ENCODE data around the gene TES. TPM values are rescaled to one million over a fixed set of nuclear protein-coding genes. Genes with fewer than 3 reads are reported as not detected.

TES gene
- total RNA-seq, 4 donors from 2014 or later: 77.4 to 119 (median 115) TPM

DNA sequence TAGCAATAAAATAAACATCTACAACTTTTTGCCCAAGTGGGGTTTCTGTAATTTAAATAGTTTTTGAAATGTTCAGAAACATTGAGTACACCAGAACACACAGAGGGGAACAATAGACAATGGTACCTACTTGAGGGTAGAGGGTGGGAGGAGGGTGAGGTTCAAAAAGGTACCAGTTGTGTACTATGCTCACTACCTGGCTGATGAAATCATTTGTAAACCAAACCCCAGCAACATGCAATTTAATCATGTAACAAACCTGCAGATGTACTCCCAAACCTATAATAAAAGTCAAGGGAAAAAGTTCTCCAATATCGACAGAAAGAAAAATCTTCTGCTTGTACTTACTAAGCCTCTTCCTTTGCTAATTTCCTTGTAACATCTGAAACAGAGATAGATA lies 4.2 kb upstream of the TES start:
- H3K36me3 ChIP-seq: no peaks in the 10 kb centered on the region
- H3K9me3 ChIP-seq: no peaks in the 10 kb centered on the region
- H3K27me3 ChIP-seq: no peaks in the 10 kb centered on the region
- TF ChIP-seq, protein P1, sequence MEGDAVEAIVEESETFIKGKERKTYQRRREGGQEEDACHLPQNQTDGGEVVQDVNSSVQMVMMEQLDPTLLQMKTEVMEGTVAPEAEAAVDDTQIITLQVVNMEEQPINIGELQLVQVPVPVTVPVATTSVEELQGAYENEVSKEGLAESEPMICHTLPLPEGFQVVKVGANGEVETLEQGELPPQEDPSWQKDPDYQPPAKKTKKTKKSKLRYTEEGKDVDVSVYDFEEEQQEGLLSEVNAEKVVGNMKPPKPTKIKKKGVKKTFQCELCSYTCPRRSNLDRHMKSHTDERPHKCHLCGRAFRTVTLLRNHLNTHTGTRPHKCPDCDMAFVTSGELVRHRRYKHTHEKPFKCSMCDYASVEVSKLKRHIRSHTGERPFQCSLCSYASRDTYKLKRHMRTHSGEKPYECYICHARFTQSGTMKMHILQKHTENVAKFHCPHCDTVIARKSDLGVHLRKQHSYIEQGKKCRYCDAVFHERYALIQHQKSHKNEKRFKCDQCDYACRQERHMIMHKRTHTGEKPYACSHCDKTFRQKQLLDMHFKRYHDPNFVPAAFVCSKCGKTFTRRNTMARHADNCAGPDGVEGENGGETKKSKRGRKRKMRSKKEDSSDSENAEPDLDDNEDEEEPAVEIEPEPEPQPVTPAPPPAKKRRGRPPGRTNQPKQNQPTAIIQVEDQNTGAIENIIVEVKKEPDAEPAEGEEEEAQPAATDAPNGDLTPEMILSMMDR (IDR thresholded peaks at IDR 0.05): no peak
- TF ChIP-seq EP300 (IDR thresholded peaks at IDR 0.05; ENCODE audit: low read depth) (no peak), POLR2AphosphoS5 (IDR thresholded peaks at IDR 0.05) (no peak), POLR2A (IDR thresholded peaks at IDR 0.05) (no peak)
- H3K4me3 ChIP-seq: no peak overlapping the region
- no peak for DNase-seq
- intact Hi-C loops (cut with DNase I; ENCODE audit: low total_unique reads): no loop called here
- in situ Hi-C loops (cut with MboI; ENCODE audit: low pct_ligation_motif_present in 1 of 4, low pct_unique_long_range_greater_than_20kb in 1 of 4, low sequenced_read_pairs in 3 of 4): no loop called here
- 94 to 95% methylated on average over 1 of the region's 1 CpG for WGBS, 2 donors (ENCODE audit: low coverage in 1 of 2)
- no peak overlapping the region for H3K27ac ChIP-seq
- H3K4me1 ChIP-seq: no peaks in the 10 kb centered on the region

DNA sequence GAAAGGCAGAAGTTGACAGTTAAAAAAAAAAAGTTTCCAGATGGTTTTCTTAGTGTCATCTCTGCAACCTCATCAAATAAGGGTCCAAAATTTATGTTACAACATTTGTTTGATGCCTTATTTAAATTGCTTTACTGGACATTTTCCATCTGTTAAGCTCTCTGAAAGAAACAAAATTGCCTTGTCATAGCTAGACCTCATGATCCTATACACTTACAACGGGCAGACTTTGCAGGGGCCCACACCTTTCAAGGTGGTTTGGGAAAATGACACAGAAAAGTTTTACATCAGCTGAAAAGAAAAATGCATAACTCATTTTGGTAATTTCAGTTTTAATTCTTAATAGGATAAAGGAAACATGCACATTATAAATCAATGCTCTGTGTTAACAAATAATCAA lies 1.4 kb upstream of the TES start:
- TF ChIP-seq POLR2A (IDR thresholded peaks at IDR 0.05) (no peak), POLR2AphosphoS5 (IDR thresholded peaks at IDR 0.05) (no peak)
- Histone ChIP-seq H3K9me3 (no peaks in the 10 kb centered on the region), H3K4me1 (peaks cover 0 to 22% (median 12%) of the 10 kb centered on the region in 4 donors), H3K27me3 (no peaks in the 10 kb centered on the region), H3K4me3 (no peak overlapping the region), H3K36me3 (no peaks in the 10 kb centered on the region), H3K27ac (no peak overlapping the region)
- intact Hi-C loops (cut with DNase I; ENCODE audit: low total_unique reads) (no loop called here), in situ Hi-C loops (cut with MboI; ENCODE audit: low pct_ligation_motif_present in 1 of 4, low pct_unique_long_range_greater_than_20kb in 1 of 4, low sequenced_read_pairs in 3 of 4) (no loop called here)
- DNase-seq: no peak
- 56 to 76% methylated on average over 1 of the region's 1 CpG for WGBS, 2 donors (ENCODE audit: low coverage in 1 of 2)

DNA sequence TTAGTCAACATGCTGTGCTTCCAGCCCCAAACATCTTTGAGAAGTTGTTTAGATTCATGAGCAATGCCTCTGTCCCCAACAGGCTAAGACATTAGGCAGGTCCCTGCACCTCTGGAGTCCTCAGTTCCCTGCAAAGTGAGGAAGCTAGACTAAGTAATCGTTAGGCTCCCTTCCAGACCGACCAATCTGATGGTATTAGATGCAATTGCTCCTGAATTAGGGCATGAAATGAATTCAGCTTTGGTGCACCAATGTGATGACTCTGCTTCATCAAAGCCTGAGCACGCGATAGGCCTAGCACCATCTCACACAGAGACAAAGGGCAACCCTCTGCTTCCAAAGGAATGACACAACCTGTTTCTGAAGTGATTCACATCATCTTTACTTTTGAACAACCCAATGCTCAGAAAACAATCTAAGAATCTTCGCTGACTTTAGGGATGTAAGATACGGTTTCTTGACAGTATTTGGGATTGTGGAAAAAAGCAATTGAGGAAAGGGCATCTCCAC lies 723 bp upstream of the TES start:
- no peaks in the 10 kb centered on the region for H3K36me3 ChIP-seq
- in situ Hi-C loops (cut with MboI; ENCODE audit: low pct_ligation_motif_present in 1 of 4, low pct_unique_long_range_greater_than_20kb in 1 of 4, low sequenced_read_pairs in 3 of 4) (no loop called here), intact Hi-C loops (cut with DNase I; ENCODE audit: low total_unique reads) (no loop called here)
- peaks cover 0 to 28% (median 15%) of the 10 kb centered on the region in 4 donors for H3K4me1 ChIP-seq
- no peak overlapping the region for H3K4me3 ChIP-seq
- WGBS, 2 donors (ENCODE audit: low coverage in 1 of 2): 94 to 100% methylated on average over 1 to 6 of the region's 6 CpGs
- H3K27me3 ChIP-seq: no peaks in the 10 kb centered on the region
- DNase-seq: no peak
- peak overlapping the region; percentile 94 to 98 (median 96) for H3K27ac ChIP-seq
- no peaks in the 10 kb centered on the region for H3K9me3 ChIP-seq
- TF ChIP-seq, protein P1 (IDR thresholded peaks at IDR 0.05): no peak
- no peak for TF ChIP-seq POLR2A (IDR thresholded peaks at IDR 0.05)
- TF ChIP-seq POLR2AphosphoS5 (IDR thresholded peaks at IDR 0.05): no peak
- no peak for TF ChIP-seq EP300 (IDR thresholded peaks at IDR 0.05; ENCODE audit: low read depth)

DNA sequence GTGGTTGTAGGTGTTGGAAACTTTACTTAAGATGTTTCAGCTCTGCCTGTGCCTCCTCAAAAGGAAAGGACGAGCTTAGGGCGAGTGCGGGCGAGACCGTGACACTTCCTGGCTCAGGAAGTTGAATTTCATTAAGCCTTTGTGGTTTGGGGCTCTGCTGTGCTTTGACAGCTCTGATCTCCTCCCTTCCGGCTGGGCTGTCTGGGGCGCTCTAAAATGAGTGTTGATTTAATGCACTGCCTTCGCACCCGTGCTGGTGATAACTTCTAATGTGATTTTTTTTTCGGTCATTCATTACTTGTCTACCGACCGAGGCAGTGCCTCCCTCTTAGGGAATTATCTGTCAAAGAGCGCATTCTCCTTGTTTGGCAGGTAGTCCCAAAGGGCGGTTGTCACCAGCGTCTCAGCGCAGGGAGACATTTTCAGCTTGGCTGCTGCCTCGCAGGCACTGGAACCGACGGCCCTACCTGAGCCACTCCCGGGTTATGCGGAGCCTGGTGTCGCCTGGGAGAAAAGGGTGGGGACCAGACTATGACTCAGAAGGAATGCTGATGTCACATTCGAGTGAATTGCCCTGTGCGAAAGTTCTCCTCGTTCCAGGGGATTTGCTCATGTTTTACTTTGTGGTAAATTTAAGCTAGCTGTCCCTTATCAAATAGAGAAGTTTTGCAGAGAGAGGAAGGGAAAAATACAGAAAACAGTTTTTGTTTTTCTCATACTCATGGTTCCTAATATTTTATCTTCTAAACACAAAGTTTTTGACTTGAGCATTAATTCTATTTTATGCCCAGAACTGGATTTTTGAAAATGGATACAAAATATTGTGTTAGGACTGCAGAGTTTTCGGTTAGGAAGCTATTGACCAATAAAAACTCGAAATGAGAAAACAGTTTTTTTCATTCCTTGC lies 920 bp downstream of the TES start:
- H3K27me3 ChIP-seq: no peaks in the 10 kb centered on the region
- H3K9me3 ChIP-seq: no peaks in the 10 kb centered on the region
- TF ChIP-seq EP300 (IDR thresholded peaks at IDR 0.05; ENCODE audit: low read depth): peak; percentile 48
- TF ChIP-seq POLR2AphosphoS5 (IDR thresholded peaks at IDR 0.05): peak; percentile 97 to 99 (median 99)
- TF ChIP-seq, protein P1 (IDR thresholded peaks at IDR 0.05): no peak
- TF ChIP-seq POLR2A (IDR thresholded peaks at IDR 0.05): peak; percentile 99
- in situ Hi-C loops (cut with MboI; ENCODE audit: low pct_ligation_motif_present in 1 of 4, low pct_unique_long_range_greater_than_20kb in 1 of 4, low sequenced_read_pairs in 3 of 4): no loop called here
- H3K27ac ChIP-seq: peak overlapping the region; percentile 94 to 98 (median 96)
- intact Hi-C loops (cut with DNase I; ENCODE audit: low total_unique reads): no loop called here
- H3K4me1 ChIP-seq: peaks cover 0 to 43% (median 21%) of the 10 kb centered on the region in 4 donors
- H3K4me3 ChIP-seq: peak overlapping the region; percentile 62 to 96 (median 84)
- peak; percentile 92 for DNase-seq
- H3K36me3 ChIP-seq: no peaks in the 10 kb centered on the region
- WGBS, 2 donors (ENCODE audit: low coverage in 1 of 2): 1 to 21% methylated on average over 2 to 27 of the region's 27 CpGs

All from transverse colon (tissue), 4 donors.